NCI-H1105 (cell line): Measurements from ENCODE around the gene DTD1.

Experiments used
- DNase-seq: peaks from one replicate; lab custom pipeline; 2025; lab: John Stamatoyannopoulos, UW

DTD1 gene

GRCh38 chr20:18663932-18664331 lies 76.1 kb downstream of the DTD1 start:
- no peak for DNase-seq

- no peak for DNase-seq
Observed at GRCh38 chr20:18665135-18665534, 77.3 kb downstream of the DTD1 start.

DNA sequence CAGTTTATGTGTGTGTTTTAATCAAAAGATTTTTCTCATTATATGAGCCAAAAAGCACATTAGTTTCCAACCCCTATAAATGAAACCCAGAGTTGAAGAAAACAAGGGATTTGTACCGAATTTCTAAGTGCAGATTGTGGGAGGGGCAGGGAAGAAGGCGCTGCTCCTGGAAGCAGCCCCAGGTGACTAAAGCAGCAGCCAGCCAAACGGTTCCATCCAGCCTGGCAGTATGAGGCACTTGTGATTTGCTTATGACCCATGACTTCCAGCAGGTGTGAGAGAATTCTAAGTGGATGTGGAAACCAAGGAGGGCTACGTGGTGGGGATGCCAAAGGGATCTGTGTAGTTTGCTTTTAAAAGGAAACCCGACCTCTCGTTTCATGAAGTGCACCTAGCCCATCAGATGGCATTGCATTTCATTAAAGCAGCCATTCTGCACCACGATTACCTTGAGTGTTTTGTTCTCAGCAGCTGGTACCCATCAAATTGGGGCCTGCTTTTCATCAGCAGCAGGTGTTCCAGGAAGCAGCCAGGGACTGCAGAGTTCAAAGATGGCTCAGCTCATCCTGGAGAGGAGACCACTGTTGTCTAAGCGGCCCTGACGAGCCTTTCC lies 79.1 kb downstream of the DTD1 start:
- DNase-seq, result peak; percentile 93

DNA sequence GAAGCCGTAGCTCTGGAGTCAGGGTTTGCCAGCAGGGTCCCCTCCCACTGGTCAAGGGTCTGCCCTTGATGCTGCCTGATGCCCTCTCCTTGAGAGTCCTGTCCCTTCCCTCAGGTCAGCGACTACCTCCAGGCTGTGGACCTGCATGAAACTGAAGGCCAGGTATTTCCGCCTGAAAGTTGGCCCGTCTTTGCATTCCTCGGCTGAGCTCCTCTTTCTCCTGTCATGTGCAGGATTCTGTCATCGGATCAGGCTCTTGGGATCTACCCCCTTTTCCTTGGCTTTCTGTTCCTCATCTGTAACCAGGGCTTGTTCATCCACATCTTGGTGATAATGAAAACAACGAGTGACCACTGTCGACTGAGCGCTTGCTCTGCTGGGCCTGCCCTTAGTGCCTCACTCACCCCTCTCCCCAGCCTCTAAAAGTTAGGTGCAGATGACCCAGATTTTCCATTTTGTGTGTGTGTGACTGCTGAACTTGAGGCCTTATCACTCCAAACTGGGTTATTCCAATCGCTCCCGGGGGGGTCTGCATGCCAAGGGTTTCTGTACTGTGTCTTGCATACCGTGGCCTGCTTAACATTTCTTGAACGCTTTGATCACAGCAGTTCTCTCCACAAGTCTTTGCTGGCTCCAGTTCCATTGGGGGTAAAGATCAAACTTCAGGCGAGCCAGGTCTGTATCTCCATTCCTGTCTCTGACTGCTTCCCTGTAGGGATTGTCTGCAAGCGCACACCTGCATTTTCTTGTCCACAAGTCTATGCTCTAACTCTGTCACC lies 81.6 kb downstream of the DTD1 start:
- DNase-seq, result no peak

DNA sequence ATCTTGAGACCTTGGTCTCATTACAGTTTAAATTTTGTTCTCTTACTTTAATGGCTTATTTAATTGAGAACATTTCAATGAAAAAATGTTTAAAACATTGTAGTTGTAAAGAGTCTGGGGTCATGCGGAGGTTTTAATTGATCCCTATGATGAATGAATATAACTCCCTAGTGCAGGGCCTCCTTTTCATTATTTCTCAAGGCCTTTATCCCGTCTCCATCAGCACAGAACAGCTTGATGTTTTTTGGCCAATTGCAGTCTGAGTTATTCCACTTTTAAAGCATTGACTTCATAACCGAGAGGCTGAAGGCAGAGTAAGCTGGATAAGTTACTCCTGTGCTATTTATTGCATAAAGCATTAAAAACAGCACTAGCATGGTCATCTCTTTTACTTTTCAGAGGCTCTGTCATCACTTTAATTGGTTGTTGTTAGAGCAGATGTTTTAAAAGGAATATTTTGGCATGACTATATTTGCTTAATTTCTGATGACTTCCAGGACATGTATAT lies 83.4 kb downstream of the DTD1 start:
- DNase-seq, result no peak

GRCh38 chr20:18672834-18673233 lies 85.0 kb downstream of the DTD1 start:
- peak; percentile 15 for DNase-seq

- no peak for DNase-seq
Observed at GRCh38 chr20:18676396-18676795, 88.5 kb downstream of the DTD1 start.

GRCh38 chr20:18677126-18677525 lies 89.3 kb downstream of the DTD1 start:
- DNase-seq, result no peak

- DNase-seq, result peak; percentile 82
Observed at GRCh38 chr20:18678549-18679419, 90.9 kb downstream of the DTD1 start.

DNA sequence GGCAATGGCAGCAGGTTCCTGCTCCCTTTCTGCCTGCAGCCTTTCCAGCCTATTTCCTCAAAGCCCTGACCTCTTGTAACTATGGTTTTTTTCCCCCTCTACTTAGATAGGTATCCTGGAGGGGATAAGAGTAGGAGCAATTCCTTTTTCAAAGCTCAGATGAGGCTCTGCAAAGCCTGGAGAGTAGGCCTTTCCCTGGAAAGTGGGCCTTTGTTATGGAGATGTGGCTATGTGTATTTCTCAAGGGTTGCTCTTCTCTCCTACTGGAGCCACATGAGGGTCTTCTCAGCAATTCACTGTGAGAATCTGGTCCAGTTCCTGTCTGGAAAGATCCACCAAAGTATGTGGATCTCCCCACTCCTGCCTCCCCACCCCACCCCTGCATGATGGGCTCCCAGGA lies 96.0 kb downstream of the DTD1 start:
- DNase-seq, result no peak

- DNase-seq, result no peak
Observed at GRCh38 chr20:18684775-18685174, 96.9 kb downstream of the DTD1 start.

GRCh38 chr20:18685406-18685805 lies 97.6 kb downstream of the DTD1 start:
- no peak for DNase-seq

DNA sequence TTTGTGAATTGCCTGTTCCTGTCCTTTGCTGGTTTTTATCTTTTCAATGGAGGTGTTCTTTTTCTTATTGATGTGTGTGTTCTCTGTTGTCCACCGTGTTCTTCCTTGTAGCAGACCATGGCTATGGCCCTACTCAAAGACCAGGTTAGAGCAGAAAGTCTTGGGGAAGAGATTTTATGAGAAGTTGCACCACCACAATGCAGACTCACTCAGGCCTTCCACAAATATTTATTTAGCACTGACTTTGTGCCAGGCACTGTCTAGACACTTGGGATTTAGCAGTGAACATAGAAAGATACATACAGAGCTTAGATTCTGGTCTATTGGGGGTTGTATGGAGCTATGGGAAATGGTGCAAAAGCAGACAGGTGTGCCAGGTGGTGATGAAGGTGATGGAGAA lies 98.8 kb downstream of the DTD1 start:
- no peak for DNase-seq

GRCh38 chr20:18688676-18689075 lies 100.8 kb downstream of the DTD1 start:
- DNase-seq, result no peak

DNA sequence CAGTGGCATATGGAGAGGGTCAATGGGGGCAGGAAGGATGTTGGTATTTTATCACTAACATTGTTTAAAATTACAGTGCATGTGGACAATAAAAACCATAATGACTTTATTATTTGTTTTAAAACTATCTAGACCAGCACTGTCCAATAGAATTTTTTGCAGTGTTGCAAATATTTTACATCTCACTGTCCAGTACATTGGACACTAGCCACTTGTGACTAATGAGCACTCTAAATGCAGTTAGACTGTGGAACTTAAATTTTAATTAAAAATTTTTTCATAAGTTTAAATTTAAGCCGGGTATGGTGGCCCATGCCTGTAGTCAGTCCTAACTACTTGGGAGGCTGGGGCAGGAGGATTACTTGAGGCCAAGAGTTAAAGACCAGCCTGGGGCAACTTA lies 101.7 kb downstream of the DTD1 start:
- no peak for DNase-seq

GRCh38 chr20:18692447-18692846 lies 104.6 kb downstream of the DTD1 start:
- no peak for DNase-seq

- DNase-seq, result no peak
Observed at GRCh38 chr20:18694071-18694470, 106.2 kb downstream of the DTD1 start.

DNA sequence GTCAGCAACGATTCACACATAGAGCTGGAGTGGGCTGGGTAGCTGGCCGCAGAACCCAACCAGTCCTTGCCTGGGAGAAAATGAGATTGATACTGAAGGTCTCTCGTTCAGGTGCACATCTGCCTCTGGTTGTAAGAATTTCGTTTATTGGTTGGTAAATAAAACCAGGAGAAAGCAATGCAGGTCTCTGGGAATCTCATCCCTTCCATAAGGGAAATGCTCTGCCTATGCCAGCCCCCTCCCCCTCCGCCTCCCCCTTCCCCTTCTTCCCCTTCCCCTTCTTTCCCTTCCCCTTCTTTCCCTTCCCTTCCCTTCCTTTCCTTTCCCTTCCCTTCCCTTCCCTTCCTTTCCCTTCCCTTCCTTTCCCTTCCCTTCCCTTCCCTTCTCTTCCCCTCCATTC lies 107.3 kb downstream of the DTD1 start:
- DNase-seq, result no peak

DNA sequence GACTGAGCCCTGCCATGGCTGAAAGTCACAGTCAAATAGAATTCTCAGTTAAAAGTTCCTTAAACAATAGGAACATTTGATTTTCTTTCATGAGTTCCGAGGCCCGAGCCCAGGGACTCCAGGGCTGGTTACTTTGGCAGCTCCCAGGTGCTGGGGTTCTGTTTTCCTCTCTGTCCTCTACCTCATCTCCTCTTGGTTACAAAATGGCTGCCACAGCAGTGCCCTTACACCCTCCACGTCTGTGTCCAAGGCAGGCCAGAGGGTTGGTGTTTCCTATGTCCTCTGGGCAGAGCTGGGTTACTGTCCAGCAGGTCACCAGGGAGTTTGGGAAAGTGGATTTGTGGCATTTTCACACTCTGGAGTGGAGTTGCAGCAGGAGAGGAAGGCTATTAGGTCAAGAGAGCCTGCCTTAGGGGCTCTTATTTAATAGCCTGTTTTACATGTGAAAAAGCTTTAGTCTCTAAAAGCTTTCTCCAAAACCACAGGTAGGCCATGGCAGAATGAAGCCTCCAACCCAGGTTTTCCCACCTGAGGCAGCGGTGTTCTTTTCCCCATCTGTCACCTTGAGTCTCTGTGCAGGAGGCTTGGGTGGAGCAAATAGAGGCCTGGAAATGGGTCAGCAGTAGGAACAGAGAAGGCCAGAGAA lies 111.0 kb downstream of the DTD1 start:
- DNase-seq, result no peak

DNA sequence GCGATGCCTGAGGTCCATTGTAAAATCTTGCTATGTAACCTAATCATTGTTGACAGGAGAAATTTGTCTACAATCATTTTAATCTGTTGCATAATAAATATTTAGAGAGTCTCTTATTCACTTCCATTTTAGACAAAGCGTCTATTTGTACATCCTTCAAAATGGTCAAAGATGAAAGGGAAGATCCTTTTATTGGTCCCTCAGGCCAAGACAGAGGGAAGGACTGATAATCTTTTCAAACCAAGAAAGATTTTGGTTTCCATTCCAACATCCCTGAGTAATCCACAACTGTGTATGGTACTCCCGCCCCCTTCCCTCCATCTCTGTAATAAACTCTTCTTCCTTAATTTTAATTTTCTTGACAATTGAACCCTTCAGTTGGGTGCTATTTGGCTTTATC lies 114.1 kb downstream of the DTD1 start:
- no peak for DNase-seq

DNA sequence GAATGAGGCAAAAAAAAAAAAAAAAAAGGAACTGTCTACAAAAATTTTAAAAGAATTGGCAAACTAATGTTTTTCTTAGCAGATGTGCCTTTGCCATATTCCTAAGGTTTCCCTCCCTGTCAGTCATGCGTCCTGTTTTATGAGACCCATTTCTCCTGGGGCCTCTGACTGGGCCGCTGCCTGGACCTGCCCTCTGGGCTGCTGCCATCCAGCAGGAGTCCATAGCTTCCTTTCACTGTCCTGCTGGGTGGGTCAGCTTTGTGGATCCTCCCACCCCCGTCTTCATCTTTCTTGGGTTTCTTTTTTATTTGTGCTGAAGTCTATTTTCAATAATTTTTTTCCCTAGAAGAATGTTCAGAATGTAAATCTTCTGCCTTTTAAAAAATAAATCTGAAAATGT lies 114.9 kb downstream of the DTD1 start:
- DNase-seq, result no peak

- DNase-seq, result no peak
Observed at GRCh38 chr20:18705490-18705889, 117.6 kb downstream of the DTD1 start.
